Activated naive CD4-positive, alpha-beta T cell treated with anti-CD3 and anti-CD28 coated beads for 36 hours (primary cell): ENCODE measurements around the gene HECTD2. TPM values are rescaled to one million over a fixed set of nuclear protein-coding genes. Genes with fewer than 3 reads are reported as not detected.
"Not testable (repeated sequence)": the region's sequence is repeated elsewhere in the genome, so short reads cannot be mapped to it uniquely, and the experiment has no call there.

Experiments used
- CTCF ChIA-PET: fragments of 350-600 bp; sonication (Branson Sonifier 250); formaldehyde crosslinking; loops from one replicate; lab custom pipeline; 2021; ENCODE audit warnings: antibody characterized with exemption; lab: Charles Lee
- DNase-seq: peaks from one replicate; pipeline ENCODE4 v3.0.0-alpha.2; 2020
- H3K27ac Mint-ChIP-seq: one replicate; pipeline ENCODE4 v1.8.0; 2021; ENCODE audit warnings: mild to moderate bottlenecking, mixed read lengths
- H3K27me3 Mint-ChIP-seq: one replicate; pipeline ENCODE4 v1.8.0; 2021; ENCODE audit warnings: low read depth, mixed read lengths
- H3K36me3 Mint-ChIP-seq: one replicate; pipeline ENCODE4 v1.8.0; 2021; ENCODE audit warnings: low read depth, mixed read lengths
- H3K4me1 Mint-ChIP-seq: one replicate; pipeline ENCODE4 v1.8.0; 2021; ENCODE audit warnings: low read depth, mixed read lengths
- H3K4me3 Mint-ChIP-seq: one replicate; pipeline ENCODE4 v1.8.0; 2021; ENCODE audit warnings: mild to moderate bottlenecking, moderate library complexity, mixed read lengths
- H3K9me3 Mint-ChIP-seq: one replicate; pipeline ENCODE4 v1.8.0; 2021; ENCODE audit warnings: mixed read lengths
- intact Hi-C: fragments of 100-400 bp; cut with micrococcal nuclease; formaldehyde crosslinking; loops from one replicate; pipeline ENCODE4 v1.15.1; 2023
- total RNA-seq, 2 experiments: library from RNA; stranded (reverse); gene quantifications; one replicate each; pipeline ENCODE4 v1.2.3, GENCODE V29; 2021

Gene HECTD2
- total RNA-seq, 2 experiments from 2014 or later = 2.3 to 3.1 TPM

DNA sequence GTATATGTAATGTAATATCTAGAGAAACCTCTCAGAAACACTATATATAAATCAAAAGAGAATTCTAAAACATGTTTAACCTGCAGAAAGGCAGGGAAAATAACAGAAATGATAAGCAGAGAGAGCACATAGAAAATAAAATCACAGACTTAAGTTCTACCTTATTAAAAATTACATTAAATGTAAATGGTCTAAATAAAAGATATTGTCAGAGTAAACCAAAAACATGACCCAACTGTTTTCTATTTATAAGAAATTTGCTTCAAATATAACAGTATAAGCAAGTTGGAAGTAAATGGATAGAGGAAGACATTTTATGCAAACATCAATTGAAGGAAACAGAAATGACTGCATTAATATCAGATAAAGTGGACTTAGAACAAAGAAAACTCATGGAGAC lies 43.4 kb downstream of the HECTD2 start:
- no peak overlapping the region for H3K27ac Mint-ChIP-seq
- intact Hi-C loops = no loop called here
- H3K27me3 Mint-ChIP-seq = no peaks in the 10 kb centered on the region
- H3K4me3 Mint-ChIP-seq = no peak overlapping the region
- CTCF ChIA-PET = no interaction called here
- H3K4me1 Mint-ChIP-seq = no peaks in the 10 kb centered on the region
- DNase-seq = no peak
- peaks cover 5% of the 10 kb centered on the region for H3K36me3 Mint-ChIP-seq
- H3K9me3 Mint-ChIP-seq = peaks cover 35% of the 10 kb centered on the region

DNA sequence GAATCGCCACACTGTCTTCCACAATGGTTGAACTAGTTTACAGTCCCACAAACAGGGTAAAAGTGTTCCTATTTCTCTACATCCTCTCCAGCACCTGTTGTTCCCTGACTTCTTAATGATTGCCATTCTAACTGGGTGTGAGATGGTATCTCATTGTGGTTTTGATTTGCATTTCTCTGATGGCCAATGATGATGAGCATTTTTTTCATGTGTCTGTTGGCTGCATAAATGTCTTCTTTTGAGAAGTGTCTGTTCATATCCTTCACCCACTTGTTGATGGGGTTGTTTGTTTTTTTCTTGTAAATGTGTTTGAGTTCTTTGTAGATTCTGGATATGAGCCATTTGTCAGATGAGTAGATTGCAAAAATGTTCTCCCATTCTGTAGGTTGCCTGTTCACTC lies 45.0 kb downstream of the HECTD2 start:
- intact Hi-C loops, H3K36me3 Mint-ChIP-seq, H3K4me1 Mint-ChIP-seq, H3K4me3 Mint-ChIP-seq, H3K27me3 Mint-ChIP-seq, H3K27ac Mint-ChIP-seq, DNase-seq, CTCF ChIA-PET: not testable (repeated sequence)
- peaks cover 25% of the 10 kb centered on the region for H3K9me3 Mint-ChIP-seq

DNA sequence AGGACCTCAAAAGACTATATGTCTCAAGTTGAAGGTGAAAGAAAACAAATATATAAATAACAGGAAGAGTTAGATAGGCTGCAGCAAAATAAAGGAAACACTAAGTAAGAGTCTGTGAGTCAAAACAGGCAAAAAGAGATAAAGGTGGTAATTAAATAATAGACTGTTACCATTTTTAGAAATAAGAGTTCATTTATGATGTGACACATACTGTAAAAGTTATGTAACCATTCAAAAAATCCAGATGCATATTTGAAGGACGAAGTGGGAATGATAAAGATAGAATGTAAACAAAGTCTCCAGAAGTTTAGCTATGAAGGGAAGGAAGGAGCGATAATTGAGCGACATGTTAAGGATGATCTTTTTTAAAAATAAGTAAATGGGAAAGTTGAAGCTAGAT lies 50.5 kb downstream of the HECTD2 start:
- Mint-ChIP-seq H3K27me3 (no peaks in the 10 kb centered on the region), H3K4me1 (no peaks in the 10 kb centered on the region), H3K36me3 (peaks cover 12% of the 10 kb centered on the region), H3K9me3 (no peaks in the 10 kb centered on the region), H3K27ac (no peak overlapping the region), H3K4me3 (no peak overlapping the region)
- CTCF ChIA-PET = no interaction called here
- intact Hi-C loops = no loop called here
- DNase-seq = no peak

DNA sequence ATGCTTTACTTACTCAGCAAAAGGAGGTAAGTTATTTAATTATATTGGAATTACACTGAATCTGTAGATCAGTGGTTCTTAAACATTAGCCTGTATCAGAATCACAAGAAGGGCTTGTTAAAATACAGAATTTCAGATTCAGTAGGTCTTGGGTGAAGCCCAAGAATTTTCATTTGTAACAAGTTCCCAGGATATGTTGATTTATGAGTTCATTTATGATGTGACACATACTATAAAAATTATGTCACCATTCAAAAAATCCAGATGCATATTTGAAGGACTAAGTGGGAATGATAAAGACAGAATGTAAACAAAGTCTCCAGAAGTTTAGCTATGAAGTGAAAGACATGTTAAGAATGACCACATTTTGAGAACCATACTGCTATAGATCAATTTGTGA lies 52.3 kb downstream of the HECTD2 start:
- Mint-ChIP-seq H3K27me3 (no peaks in the 10 kb centered on the region), H3K27ac (no peak overlapping the region), H3K4me3 (no peak overlapping the region), H3K36me3 (peaks cover 17% of the 10 kb centered on the region), H3K4me1 (no peaks in the 10 kb centered on the region), H3K9me3 (no peaks in the 10 kb centered on the region)
- intact Hi-C loops = no loop called here
- no peak for DNase-seq
- CTCF ChIA-PET = no interaction called here

DNA sequence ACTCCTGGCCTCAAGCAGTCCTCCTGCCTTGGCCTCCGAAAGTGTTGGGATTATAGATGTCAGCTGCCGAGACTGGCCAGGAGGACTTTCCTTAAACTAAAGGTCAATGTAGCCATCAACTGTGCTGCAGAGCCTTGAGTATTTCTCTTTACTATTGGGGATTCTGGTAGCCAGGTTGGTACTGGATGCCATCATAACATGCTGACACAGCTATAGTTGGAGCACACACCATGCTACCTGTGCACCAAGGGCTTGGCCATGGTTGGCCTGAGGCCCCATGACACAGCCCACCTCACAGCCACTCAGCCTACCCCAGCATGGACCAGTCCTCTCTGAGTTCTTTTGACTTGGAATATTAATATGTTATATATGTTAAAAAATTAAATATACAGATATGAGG lies 54.4 kb downstream of the HECTD2 start:
- CTCF ChIA-PET = no interaction called here
- Mint-ChIP-seq H3K27me3 (peaks cover 4% of the 10 kb centered on the region), H3K4me3 (no peak overlapping the region), H3K36me3 (peaks cover 17% of the 10 kb centered on the region), H3K27ac (no peak overlapping the region), H3K4me1 (no peaks in the 10 kb centered on the region), H3K9me3 (peaks cover 5% of the 10 kb centered on the region)
- intact Hi-C loops = no loop called here
- no peak for DNase-seq

DNA sequence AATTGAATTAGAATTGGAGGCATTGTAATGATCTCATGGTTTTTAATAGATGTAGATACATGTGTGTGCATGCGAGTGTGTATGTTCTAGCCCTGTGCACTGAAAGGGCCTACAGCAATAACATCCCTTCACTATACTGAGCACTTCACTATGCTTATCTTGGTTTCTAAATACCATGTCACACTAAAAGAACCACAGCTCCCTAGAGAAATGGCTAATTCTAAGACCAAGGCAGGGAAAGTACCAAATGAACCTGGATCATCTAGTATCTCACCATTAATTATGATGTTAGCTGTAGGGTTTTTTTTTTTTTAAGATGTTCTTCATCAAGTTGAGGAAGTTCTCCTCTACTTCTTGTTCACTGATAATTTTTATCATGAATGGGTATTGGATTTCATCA lies 55.1 kb downstream of the HECTD2 start:
- Mint-ChIP-seq H3K27ac (no peak overlapping the region), H3K36me3 (peaks cover 17% of the 10 kb centered on the region), H3K4me1 (no peaks in the 10 kb centered on the region), H3K9me3 (peaks cover 11% of the 10 kb centered on the region), H3K4me3 (no peak overlapping the region), H3K27me3 (peaks cover 4% of the 10 kb centered on the region)
- CTCF ChIA-PET = no interaction called here
- no peak for DNase-seq
- intact Hi-C loops = no loop called here

DNA sequence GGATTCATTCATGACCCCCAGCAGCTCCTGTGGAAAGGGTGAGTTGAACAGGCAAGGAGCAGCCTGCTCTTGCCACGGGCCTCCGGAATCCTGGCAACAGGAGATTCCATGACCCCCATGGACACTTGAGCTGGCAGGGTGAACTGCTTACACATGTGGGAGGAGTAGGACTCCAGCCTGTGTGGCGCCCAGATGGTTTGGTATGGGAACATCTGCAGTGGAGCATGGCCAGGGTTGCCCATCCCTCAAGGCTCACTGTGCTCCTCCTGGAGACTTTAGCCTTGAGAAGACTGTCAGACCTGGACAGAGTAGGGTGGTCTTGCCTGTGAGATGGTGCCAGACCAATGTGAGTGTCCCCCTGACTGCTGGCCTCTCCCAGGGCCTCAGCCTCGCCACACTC lies 57.0 kb downstream of the HECTD2 start:
- H3K9me3 Mint-ChIP-seq = peaks cover 19% of the 10 kb centered on the region
- peaks cover 4% of the 10 kb centered on the region for H3K27me3 Mint-ChIP-seq
- CTCF ChIA-PET = no interaction called here
- no peaks in the 10 kb centered on the region for H3K4me1 Mint-ChIP-seq
- no peak for DNase-seq
- intact Hi-C loops = no loop called here
- no peak overlapping the region for H3K27ac Mint-ChIP-seq
- H3K4me3 Mint-ChIP-seq = no peak overlapping the region
- H3K36me3 Mint-ChIP-seq = peaks cover 14% of the 10 kb centered on the region

DNA sequence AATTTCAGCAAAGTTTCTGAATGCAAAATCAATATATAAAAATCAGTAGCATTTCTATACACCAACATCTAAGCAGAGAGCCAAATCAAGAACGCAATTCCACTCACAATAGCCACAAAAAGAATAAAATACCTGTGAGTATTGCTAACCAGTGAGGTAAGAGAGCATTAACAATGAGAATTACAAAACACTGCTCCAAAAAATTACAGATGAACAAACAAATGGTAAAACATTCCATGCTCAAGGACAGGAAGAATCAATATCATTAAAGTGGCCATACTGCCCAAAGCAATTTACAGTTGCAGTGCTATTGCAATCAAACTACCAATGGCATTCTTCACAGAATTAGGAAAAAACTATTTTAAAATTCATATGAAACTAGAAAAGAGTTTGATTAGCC lies 61.5 kb downstream of the HECTD2 start:
- CTCF ChIA-PET = no interaction called here
- peaks cover 19% of the 10 kb centered on the region for H3K9me3 Mint-ChIP-seq
- no peak for DNase-seq
- intact Hi-C loops = no loop called here
- peaks cover 4% of the 10 kb centered on the region for H3K27me3 Mint-ChIP-seq
- H3K4me3 Mint-ChIP-seq = no peak overlapping the region
- no peaks in the 10 kb centered on the region for H3K4me1 Mint-ChIP-seq
- peaks cover 4% of the 10 kb centered on the region for H3K36me3 Mint-ChIP-seq
- no peak overlapping the region for H3K27ac Mint-ChIP-seq

DNA sequence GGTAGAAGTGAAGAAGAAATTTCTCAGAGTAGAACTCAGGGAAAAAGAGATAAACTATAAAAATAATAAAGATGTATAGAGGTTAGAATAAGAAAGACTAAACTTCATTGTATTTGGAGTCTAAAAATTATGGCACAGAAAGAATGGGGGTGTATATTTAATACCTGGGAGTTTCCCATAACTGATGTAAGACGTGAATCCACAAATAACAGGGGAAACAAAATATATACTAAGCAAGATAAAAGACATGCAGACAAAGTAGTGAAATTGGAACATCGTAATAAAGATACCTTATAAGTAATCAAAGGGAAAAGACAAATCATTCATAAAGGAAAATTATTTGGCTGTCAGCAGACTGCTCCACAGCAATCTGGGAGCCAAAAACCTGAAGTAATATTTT lies 62.8 kb downstream of the HECTD2 start:
- Mint-ChIP-seq H3K27me3 (peaks cover 4% of the 10 kb centered on the region), H3K36me3 (no peaks in the 10 kb centered on the region), H3K4me1 (no peaks in the 10 kb centered on the region), H3K4me3 (no peak overlapping the region), H3K27ac (no peak overlapping the region), H3K9me3 (peaks cover 19% of the 10 kb centered on the region)
- no peak for DNase-seq
- intact Hi-C loops = no loop called here
- CTCF ChIA-PET = no interaction called here

DNA sequence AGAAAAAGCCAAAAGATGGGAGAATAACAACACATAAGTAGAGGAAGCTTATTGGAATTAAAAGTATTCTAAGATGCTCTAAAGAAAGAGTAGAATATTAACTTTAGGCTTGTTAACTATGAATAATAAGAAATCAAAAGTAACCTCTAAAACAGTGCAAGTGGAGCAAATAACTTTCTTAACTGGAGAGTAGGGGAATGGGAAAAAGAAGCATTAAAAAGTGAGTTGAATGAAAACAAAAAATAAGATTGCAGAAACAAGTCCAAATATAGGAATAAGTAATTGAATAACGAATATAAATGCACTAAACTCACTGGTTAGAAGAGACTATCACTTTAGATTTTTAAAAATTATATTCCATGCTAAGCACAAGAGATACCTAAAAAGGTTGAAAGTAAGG lies 63.9 kb downstream of the HECTD2 start:
- no peak overlapping the region for H3K27ac Mint-ChIP-seq
- CTCF ChIA-PET = no interaction called here
- no peaks in the 10 kb centered on the region for H3K36me3 Mint-ChIP-seq
- no peak overlapping the region for H3K4me3 Mint-ChIP-seq
- intact Hi-C loops = no loop called here
- no peaks in the 10 kb centered on the region for H3K27me3 Mint-ChIP-seq
- H3K9me3 Mint-ChIP-seq = peaks cover 17% of the 10 kb centered on the region
- H3K4me1 Mint-ChIP-seq = no peaks in the 10 kb centered on the region
- no peak for DNase-seq

DNA sequence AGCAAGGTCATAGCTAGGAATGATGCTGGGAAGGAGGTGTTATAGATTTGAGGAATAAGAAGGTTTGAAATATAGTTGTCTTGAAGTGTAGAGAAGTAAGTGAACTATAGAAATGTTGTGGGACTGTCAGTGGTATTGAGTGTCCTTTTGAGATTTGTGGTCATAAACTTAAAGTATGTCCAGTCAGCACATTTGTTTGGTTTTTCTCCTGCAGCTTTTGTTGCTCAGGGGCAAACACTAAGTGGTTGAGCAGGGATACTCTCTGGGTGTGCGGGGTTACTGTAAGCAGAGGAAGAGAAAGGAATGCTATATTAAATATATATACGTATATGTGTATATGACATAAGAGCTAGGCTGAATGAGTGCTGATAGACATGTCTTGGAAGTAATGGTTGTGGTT lies 67.1 kb downstream of the HECTD2 start:
- DNase-seq = no peak
- H3K9me3 Mint-ChIP-seq = no peaks in the 10 kb centered on the region
- intact Hi-C loops = no loop called here
- H3K36me3 Mint-ChIP-seq = no peaks in the 10 kb centered on the region
- CTCF ChIA-PET = no interaction called here
- no peaks in the 10 kb centered on the region for H3K27me3 Mint-ChIP-seq
- no peaks in the 10 kb centered on the region for H3K4me1 Mint-ChIP-seq
- no peak overlapping the region for H3K27ac Mint-ChIP-seq
- H3K4me3 Mint-ChIP-seq = no peak overlapping the region

DNA sequence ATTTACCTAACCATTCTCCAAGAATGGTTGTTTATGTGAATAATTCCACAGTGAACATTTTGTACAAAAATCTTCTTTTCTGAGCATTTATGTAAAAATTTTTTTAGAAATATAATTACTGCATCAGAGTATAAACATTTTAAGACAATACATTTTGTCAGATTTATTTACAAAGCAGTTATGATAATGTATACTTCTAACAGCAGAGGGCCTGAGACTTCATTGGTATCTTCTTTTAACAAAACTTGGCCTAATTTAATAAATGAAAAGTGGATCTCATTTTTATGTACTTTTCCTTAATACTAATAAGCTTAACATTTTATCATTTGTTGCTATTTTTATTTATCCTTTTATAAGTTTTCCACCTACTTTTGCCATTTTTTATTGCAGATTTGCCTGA lies 69.4 kb downstream of the HECTD2 start:
- DNase-seq = no peak
- Mint-ChIP-seq H3K27me3 (no peaks in the 10 kb centered on the region), H3K36me3 (no peaks in the 10 kb centered on the region), H3K9me3 (no peaks in the 10 kb centered on the region), H3K4me1 (no peaks in the 10 kb centered on the region), H3K27ac (no peak overlapping the region), H3K4me3 (no peak overlapping the region)
- CTCF ChIA-PET = interaction anchor here (0.6 to 0.7 kb wide), 4 partner anchors 72 to 433 kb away, joined by 3 to 4 read pairs (median 3); no protein-coding TSS in a partner anchor
- intact Hi-C loops = no loop called here

DNA sequence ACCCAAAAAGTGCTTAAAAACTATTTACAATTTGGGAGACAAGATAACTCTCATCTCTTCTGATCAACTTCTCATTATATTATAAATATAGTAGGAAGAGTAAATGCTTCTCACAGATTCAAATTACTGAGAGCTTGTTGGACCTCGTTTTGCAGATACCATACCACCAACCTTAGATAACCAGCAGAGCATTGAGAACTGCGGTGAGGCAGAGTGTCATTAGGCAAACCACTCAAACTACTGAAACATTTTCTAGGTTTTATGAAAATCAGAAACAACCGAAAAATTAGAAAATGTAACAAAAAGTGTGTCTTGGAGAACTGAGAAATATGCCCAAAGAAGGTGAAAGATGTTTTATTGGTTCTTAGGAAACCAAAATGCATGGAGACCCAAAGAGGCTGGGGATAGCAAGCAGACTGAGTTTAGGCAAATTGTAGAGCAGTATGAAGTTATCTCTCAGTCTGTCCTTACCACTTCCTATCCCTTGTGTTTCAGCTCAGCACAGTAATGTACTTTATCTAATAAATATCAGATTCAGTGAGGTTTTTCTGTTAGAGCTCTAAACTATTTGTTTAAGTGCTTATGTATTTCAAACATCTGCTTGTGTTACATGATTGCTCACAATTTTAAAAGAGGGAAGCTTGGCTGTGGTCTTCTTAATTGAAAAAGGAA lies 77.9 kb downstream of the HECTD2 start:
- DNase-seq = no peak
- intact Hi-C loops = no loop called here
- no peak overlapping the region for H3K27ac Mint-ChIP-seq
- H3K9me3 Mint-ChIP-seq = no peaks in the 10 kb centered on the region
- CTCF ChIA-PET = interaction anchor here (0.7 kb wide), 1 partner anchor 107 kb away, joined by 3 read pairs; no protein-coding TSS in a partner anchor
- no peaks in the 10 kb centered on the region for H3K27me3 Mint-ChIP-seq
- no peaks in the 10 kb centered on the region for H3K4me1 Mint-ChIP-seq
- no peak overlapping the region for H3K4me3 Mint-ChIP-seq
- no peaks in the 10 kb centered on the region for H3K36me3 Mint-ChIP-seq
